NT2/D1 (cell line): ENCODE data around the gene LRRFIP1.

Experiments
- DNase-seq: peaks from one replicate; pipeline ENCODE4 v3.0.0-alpha.2; 2011; ENCODE audit warnings: low read depth, low spot score
- H3K27me3 ChIP-seq: 2 replicates; pipeline ENCODE4 v1.6.0; 2011; ENCODE audit warnings: mild to moderate bottlenecking; ENCODE audit not compliant: insufficient read length, insufficient read depth
- H3K36me3 ChIP-seq: 2 replicates; pipeline ENCODE4 v1.6.1; 2011; ENCODE audit warnings: mild to moderate bottlenecking, low read length, mixed read lengths; ENCODE audit not compliant: insufficient read depth, insufficient read length
- H3K4me1 ChIP-seq: 2 replicates; pipeline ENCODE4 v1.5.1; 2011; ENCODE audit not compliant: insufficient read depth, insufficient read length
- H3K4me3 ChIP-seq: 2 replicates; pipeline ENCODE4 v1.5.1; 2011; ENCODE audit warnings: low read depth; ENCODE audit not compliant: insufficient read length
- H3K9ac ChIP-seq: 2 replicates; pipeline ENCODE4 v1.6.0; 2011; ENCODE audit warnings: low read depth; ENCODE audit not compliant: insufficient read length
- H3K9me3 ChIP-seq: 2 replicates; pipeline ENCODE4 v1.5.1; 2011; ENCODE audit warnings: mild to moderate bottlenecking, low read length; ENCODE audit not compliant: insufficient read depth
- SUZ12 ChIP-seq: IDR thresholded peaks from 2 replicates; pipeline ENCODE4 v1.6.1; 2011; ENCODE audit not compliant: insufficient read length, insufficient read depth; ENCODE audit errors: extremely low read depth
- YY1 ChIP-seq: IDR thresholded peaks from 2 replicates; pipeline ENCODE4 v1.6.1; 2011; ENCODE audit not compliant: insufficient read length, insufficient read depth
- ZNF274 ChIP-seq: IDR thresholded peaks from 2 replicates; pipeline ENCODE4 v1.6.1; 2011; ENCODE audit warnings: mild to moderate bottlenecking, low read depth, low read length

LRRFIP1 gene

GRCh38 chr2:237631007-237631785 is 3.8 kb downstream of the LRRFIP1 start:
- Histone ChIP-seq H3K9me3 (peaks cover 14% of the 10 kb centered on the region), H3K4me3 (no peak overlapping the region), H3K27me3 (peaks cover 21% of the 10 kb centered on the region), H3K9ac (no peak overlapping the region), H3K4me1 (peaks cover 3% of the 10 kb centered on the region), H3K36me3 (peaks cover 53% of the 10 kb centered on the region)
- TF ChIP-seq ZNF274 (no peak), YY1 (no peak), SUZ12 (no peak)
- DNase-seq, result no peak

- Histone ChIP-seq H3K4me1 (peaks cover 3% of the 10 kb centered on the region), H3K9ac (no peak overlapping the region), H3K36me3 (peaks cover 53% of the 10 kb centered on the region), H3K27me3 (peaks cover 13% of the 10 kb centered on the region), H3K4me3 (no peak overlapping the region), H3K9me3 (peaks cover 14% of the 10 kb centered on the region)
- no peak for DNase-seq
- TF ChIP-seq SUZ12, result no peak
These were observed 4.6 kb downstream of the LRRFIP1 start for GRCh38 chr2:237631801-237632585.

GRCh38 chr2:237633061-237633561 is 5.7 kb downstream of the LRRFIP1 start:
- Histone ChIP-seq H3K36me3 (peaks cover 53% of the 10 kb centered on the region), H3K9me3 (peaks cover 14% of the 10 kb centered on the region), H3K4me1 (peaks cover 3% of the 10 kb centered on the region), H3K9ac (no peak overlapping the region), H3K4me3 (no peak overlapping the region), H3K27me3 (peaks cover 9% of the 10 kb centered on the region)
- no peak for DNase-seq
- TF ChIP-seq ZNF274 (no peak), SUZ12 (no peak)

GRCh38 chr2:237636578-237636977 is 9.2 kb downstream of the LRRFIP1 start:
- no peak for TF ChIP-seq YY1
- no peak for TF ChIP-seq ZNF274
- no peak for TF ChIP-seq SUZ12
- H3K27me3 ChIP-seq, result no peaks in the 10 kb centered on the region

GRCh38 chr2:237637429-237638135 is 10.2 kb downstream of the LRRFIP1 start:
- Histone ChIP-seq H3K27me3 (no peaks in the 10 kb centered on the region), H3K4me1 (no peaks in the 10 kb centered on the region), H3K9ac (no peak overlapping the region), H3K4me3 (no peak overlapping the region), H3K9me3 (peaks cover 19% of the 10 kb centered on the region), H3K36me3 (peaks cover 41% of the 10 kb centered on the region)
- TF ChIP-seq YY1 (no peak), ZNF274 (no peak), SUZ12 (no peak)
- DNase-seq, result no peak

More at GRCh38 chr2:237636578-237636977, 9.2 kb downstream of the LRRFIP1 start:
- Histone ChIP-seq H3K9ac (no peak overlapping the region), H3K4me3 (no peak overlapping the region), H3K4me1 (no peaks in the 10 kb centered on the region), H3K9me3 (peaks cover 14% of the 10 kb centered on the region), H3K36me3 (peaks cover 44% of the 10 kb centered on the region)
- no peak for DNase-seq

GRCh38 chr2:237638176-237638575 is 10.8 kb downstream of the LRRFIP1 start:
- Histone ChIP-seq H3K27me3 (no peaks in the 10 kb centered on the region), H3K4me1 (no peaks in the 10 kb centered on the region), H3K9ac (no peak overlapping the region), H3K4me3 (no peak overlapping the region), H3K9me3 (peaks cover 19% of the 10 kb centered on the region), H3K36me3 (peaks cover 35% of the 10 kb centered on the region)
- no peak for DNase-seq
- TF ChIP-seq ZNF274, result no peak
- no peak for TF ChIP-seq YY1
- TF ChIP-seq SUZ12, result no peak
